HEK293T (cell line): ENCODE data around the gene DPP4.

Experiments used
- CTCF ChIA-PET: fragments of 350-600 bp; formaldehyde crosslinking; extraction: SDS; loops from one replicate; lab custom pipeline; 2021; ENCODE audit warnings: antibody characterized with exemption, inconsistent platforms; lab: Yijun Ruan, JAX
- POLR2A ChIA-PET: fragments of 350-600 bp; formaldehyde crosslinking; extraction: SDS; loops from one replicate; lab custom pipeline; 2020; ENCODE audit warnings: antibody characterized with exemption, inconsistent platforms; lab: Yijun Ruan, JAX
- DNase-seq: peaks from one replicate; pipeline ENCODE4 v3.0.0; 2012; ENCODE audit warnings: mixed read lengths; ENCODE audit errors: extremely low spot score
- ARNT ChIP-seq: fragments of 450-650 bp; IDR thresholded peaks from 2 replicates; pipeline ENCODE4 v1.6.1; 2017; ENCODE audit warnings: mild to moderate bottlenecking
- BHLHE40 ChIP-seq: fragments of 450-650 bp; IDR thresholded peaks from 2 replicates; pipeline ENCODE4 v1.6.1; 2016; ENCODE audit warnings: mild to moderate bottlenecking, moderate library complexity, borderline replicate concordance
- CTBP1 ChIP-seq: fragments of 450-650 bp; IDR thresholded peaks from 2 replicates; pipeline ENCODE4 v1.6.1; 2016; ENCODE audit warnings: borderline replicate concordance
- ELF4 ChIP-seq: fragments of 450-650 bp; IDR thresholded peaks from 2 replicates; pipeline ENCODE4 v1.6.1; 2017; ENCODE audit warnings: antibody characterized with exemption
- FOXA1 ChIP-seq: fragments of 450-650 bp; IDR thresholded peaks from 2 replicates; pipeline ENCODE4 v1.6.1; 2016; ENCODE audit warnings: mild to moderate bottlenecking
- FOXK2 ChIP-seq: fragments of 450-650 bp; IDR thresholded peaks from 2 replicates; pipeline ENCODE4 v1.6.1; 2016; ENCODE audit warnings: mild to moderate bottlenecking
- FOXM1 ChIP-seq: fragments of 450-650 bp; IDR thresholded peaks from 2 replicates; pipeline ENCODE4 v1.6.1; 2017; ENCODE audit warnings: mild to moderate bottlenecking, borderline replicate concordance
- HDGF ChIP-seq: fragments of 450-650 bp; IDR thresholded peaks from 2 replicates; pipeline ENCODE4 v1.6.1; 2017; ENCODE audit warnings: antibody characterized with exemption, borderline replicate concordance
- L3MBTL2 ChIP-seq: fragments of 450-650 bp; conservative IDR thresholded peaks from 2 replicates; pipeline ENCODE4 v1.6.1; 2016; ENCODE audit warnings: mild to moderate bottlenecking
- LEF1 ChIP-seq: fragments of 450-650 bp; IDR thresholded peaks from 2 replicates; pipeline ENCODE4 v1.6.1; 2017; ENCODE audit warnings: mild to moderate bottlenecking, borderline replicate concordance
- NFRKB ChIP-seq: fragments of 450-650 bp; IDR thresholded peaks from 2 replicates; pipeline ENCODE4 v1.6.1; 2016; ENCODE audit warnings: mild to moderate bottlenecking, moderate library complexity
- SP1 ChIP-seq: fragments of 450-650 bp; IDR thresholded peaks from 2 replicates; pipeline ENCODE4 v1.6.1; 2017
- SUZ12 ChIP-seq: fragments of 450-650 bp; IDR thresholded peaks from 2 replicates; pipeline ENCODE4 v1.6.1; 2016; ENCODE audit warnings: mild to moderate bottlenecking
- TARDBP ChIP-seq: fragments of 450-650 bp; IDR thresholded peaks from 2 replicates; pipeline ENCODE4 v1.6.1; 2016
- ZNF384 ChIP-seq: fragments of 450-650 bp; IDR thresholded peaks from 2 replicates; pipeline ENCODE4 v1.6.1; 2016
- TF ChIP-seq, protein P1 (sequence below): fragments of 450-650 bp; IDR thresholded peaks from 2 replicates; pipeline ENCODE4 v1.6.1; 2016

DPP4 gene

DNA sequence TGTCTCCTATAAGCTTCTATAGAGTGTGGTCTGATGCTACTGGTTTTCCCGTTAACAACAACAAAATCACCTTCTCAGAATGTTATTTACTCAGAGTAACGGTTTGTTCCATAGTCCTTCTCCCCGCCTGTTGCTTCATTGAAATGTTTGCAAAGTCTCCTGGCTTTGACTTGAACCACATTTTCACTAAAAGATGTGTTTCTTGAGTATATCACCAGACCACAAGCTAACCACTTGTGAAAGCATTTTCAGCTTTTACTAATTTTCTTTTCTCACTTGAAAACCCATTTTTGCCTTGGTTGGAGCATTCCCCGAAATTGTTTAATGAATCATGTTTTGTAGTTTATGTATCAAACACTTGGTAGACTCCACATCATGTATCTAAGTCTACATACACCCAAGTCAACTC is 121.2 kb downstream of the DPP4 start:
- no peak for TF ChIP-seq SUZ12
- no peak for TF ChIP-seq HDGF
- TF ChIP-seq LEF1, result no peak
- TF ChIP-seq, protein P1, sequence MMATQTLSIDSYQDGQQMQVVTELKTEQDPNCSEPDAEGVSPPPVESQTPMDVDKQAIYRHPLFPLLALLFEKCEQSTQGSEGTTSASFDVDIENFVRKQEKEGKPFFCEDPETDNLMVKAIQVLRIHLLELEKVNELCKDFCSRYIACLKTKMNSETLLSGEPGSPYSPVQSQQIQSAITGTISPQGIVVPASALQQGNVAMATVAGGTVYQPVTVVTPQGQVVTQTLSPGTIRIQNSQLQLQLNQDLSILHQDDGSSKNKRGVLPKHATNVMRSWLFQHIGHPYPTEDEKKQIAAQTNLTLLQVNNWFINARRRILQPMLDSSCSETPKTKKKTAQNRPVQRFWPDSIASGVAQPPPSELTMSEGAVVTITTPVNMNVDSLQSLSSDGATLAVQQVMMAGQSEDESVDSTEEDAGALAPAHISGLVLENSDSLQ, result no peak
- no peak for TF ChIP-seq L3MBTL2
- ChIA-PET POLR2A (no interaction called here), CTCF (interaction anchor here (0.6 kb wide), 1 partner anchor 367 kb away, joined by 4 read pairs; no protein-coding TSS in a partner anchor)
- no peak for DNase-seq

DNA sequence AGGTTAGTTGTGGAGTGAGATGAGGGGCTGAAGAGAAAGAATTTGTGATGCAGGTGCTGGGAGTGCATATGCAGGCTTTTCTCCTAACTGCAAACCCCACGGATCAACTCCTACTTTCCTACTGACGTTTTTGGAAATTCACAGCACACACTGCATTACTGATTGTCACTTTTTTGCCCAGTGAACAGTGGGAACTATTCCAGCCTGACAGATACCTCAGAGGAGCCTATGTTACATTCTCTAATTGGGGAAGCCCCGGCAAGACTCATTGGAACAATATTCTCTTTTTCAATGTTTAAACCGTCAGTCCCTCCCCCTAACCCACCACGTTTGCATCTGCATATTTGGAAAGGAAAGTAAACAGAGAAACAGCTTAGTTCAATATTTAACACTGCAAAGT is 126.2 kb downstream of the DPP4 start:
- POLR2A ChIA-PET, result no interaction called here
- no peak for DNase-seq
- TF ChIP-seq FOXM1 (no peak), LEF1 (no peak), FOXA1 (no peak), NFRKB (no peak)
- CTCF ChIA-PET, result no interaction called here

DNA sequence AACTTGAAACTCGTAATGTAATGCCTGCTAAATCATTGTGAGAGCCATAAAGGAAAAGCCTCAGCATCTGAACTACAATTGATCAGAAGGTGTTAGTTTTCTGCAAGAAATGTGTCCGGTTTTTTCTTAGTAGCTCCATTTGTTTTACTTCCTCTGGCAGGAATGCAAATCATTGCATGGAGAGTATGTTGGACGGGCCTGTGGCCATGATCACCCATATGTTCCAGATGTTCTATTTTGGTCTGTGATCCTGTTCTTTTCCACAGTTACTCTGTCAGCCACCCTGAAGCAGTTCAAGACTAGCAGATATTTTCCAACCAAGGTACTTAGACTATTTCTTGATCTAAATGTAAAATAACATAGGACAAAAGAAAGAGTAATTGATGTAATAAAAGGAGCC is 126.6 kb downstream of the DPP4 start:
- ChIA-PET CTCF (interaction anchor here (1.0 kb wide), 1 partner anchor 360 kb away, joined by 4 read pairs; no protein-coding TSS in a partner anchor), POLR2A (no interaction called here)
- DNase-seq, result no peak
- TF ChIP-seq CTBP1 (no peak), ZNF384 (no peak), SUZ12 (no peak)

DNA sequence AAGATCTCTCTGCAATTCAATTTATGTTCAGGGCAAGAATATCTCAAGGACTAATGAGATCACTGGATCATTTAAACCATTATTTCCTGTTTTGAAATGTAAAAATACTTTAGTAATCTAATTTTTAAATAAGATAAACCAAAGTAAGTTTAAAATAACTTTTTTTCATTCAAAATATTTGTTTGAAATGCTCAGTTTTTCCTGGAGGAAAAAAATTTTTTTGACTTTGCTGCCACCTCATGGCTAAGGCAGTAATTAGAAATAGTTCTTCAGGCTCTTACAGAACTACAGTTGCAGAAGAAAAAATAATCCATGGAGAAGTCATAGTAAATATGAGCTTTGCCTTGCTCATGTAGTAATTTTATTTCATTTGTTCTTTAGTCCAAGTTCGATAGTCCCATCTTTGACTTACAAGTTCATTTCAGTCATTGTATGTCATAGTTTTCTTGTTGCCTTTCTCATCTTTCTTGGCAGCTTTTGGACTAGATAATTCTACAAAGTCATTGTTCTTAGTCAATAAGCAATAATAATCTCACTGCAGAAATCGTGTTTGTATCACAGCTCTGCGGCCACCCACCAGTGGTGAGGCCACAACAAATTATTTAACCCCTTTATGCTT is 127.4 kb downstream of the DPP4 start:
- no peak for TF ChIP-seq BHLHE40
- no peak for TF ChIP-seq L3MBTL2
- no peak for TF ChIP-seq FOXA1
- TF ChIP-seq ELF4, result no peak
- TF ChIP-seq SP1, result no peak
- no peak for TF ChIP-seq ZNF384
- no peak for TF ChIP-seq FOXK2
- no peak for TF ChIP-seq HDGF
- TF ChIP-seq CTBP1, result no peak
- no peak for TF ChIP-seq TARDBP
- TF ChIP-seq NFRKB, result no peak
- no peak for TF ChIP-seq FOXM1
- TF ChIP-seq ARNT, result no peak
- TF ChIP-seq, protein P1, result no peak
- ChIA-PET CTCF (interaction anchor here (0.8 to 1.0 kb wide), 2 partner anchors 16 to 360 kb away, joined by 4 read pairs; no protein-coding TSS in a partner anchor), POLR2A (no interaction called here)
- DNase-seq, result no peak

DNA sequence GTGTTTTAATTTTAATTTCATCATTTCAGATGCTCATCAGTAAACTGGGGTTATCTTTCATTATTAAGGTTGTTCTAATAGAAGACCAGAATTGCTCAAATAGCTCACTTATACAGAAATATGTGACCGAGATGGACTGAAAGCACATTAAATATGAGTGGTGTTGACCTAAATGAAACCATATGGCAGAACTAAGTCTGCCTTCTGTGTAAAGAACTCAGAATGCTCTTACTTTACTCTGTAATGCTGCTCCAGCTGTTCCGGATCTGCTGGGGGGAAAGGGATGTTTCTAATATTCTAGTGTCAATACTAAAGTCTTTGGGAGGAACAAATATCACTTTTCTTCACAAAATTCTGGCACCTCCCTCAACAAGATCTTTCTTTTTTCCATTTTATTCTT is 131.0 kb downstream of the DPP4 start:
- ChIA-PET POLR2A (no interaction called here), CTCF (no interaction called here)
- DNase-seq, result no peak
- TF ChIP-seq FOXM1, result no peak
- no peak for TF ChIP-seq BHLHE40
- TF ChIP-seq SP1, result no peak
- TF ChIP-seq TARDBP, result no peak
- TF ChIP-seq ELF4, result no peak
- no peak for TF ChIP-seq NFRKB
- no peak for TF ChIP-seq FOXA1
- TF ChIP-seq CTBP1, result no peak
- TF ChIP-seq ARNT, result no peak
- TF ChIP-seq ZNF384, result no peak
- TF ChIP-seq FOXK2, result no peak
- TF ChIP-seq, protein P1, result no peak
- no peak for TF ChIP-seq SUZ12
- no peak for TF ChIP-seq HDGF
- TF ChIP-seq LEF1, result no peak
- no peak for TF ChIP-seq L3MBTL2
